Right ventricle myocardium superior (tissue), 1 donor: ENCODE results near the gene ZNF559. TPM values are rescaled to one million over a fixed set of nuclear protein-coding genes. Genes with fewer than 3 reads are reported as not detected.
"Not testable (repeated sequence)": the region's sequence is repeated elsewhere in the genome, so short reads cannot be mapped to it uniquely, and the experiment has no call there.

Experiments used
- ATAC-seq: fragments of 200-7000 bp; cut with Tn5 transposase; one replicate; pipeline ENCODE4 v1.9.1; 2020; ENCODE audit warnings: mild to moderate bottlenecking; ENCODE audit not compliant: poor library complexity
- DNase-seq: peaks from one replicate; pipeline ENCODE4 v3.0.0-alpha.2; 2020
- intact Hi-C: fragments of 100-400 bp; cut with DNase I; formaldehyde crosslinking; loops from one replicate; pipeline ENCODE4 v1.11.2; 2022
- long read RNA-seq: library from polyadenylated mRNA; unstranded; transcript quantifications from one replicate; pipeline ENCODE4 v2.0.0, GENCODE V29; 2021
- total RNA-seq: library from RNA; stranded (reverse); fragmentation: NEBNext Ultra II Directional; extraction: Animal tissue kit (Norgen Biotek cat#: 25700); gene quantifications from one replicate; pipeline ENCODE4 v1.2.1, GENCODE V29; 2021
- donor health status: DM: no; HTN: yes; CAD: no; lungs with severe emphysema.

ZNF559 gene
- 19.4 TPM for total RNA-seq
- long read RNA-seq, partial matches to known transcripts = 3 of 20 reads
- long read RNA-seq, other reads (novel, unspliced or antisense) = 8 of 20 reads

- intact Hi-C loops = no loop called here
- peak; percentile 99 for ATAC-seq
- peak; percentile 96 for DNase-seq
These were observed at the start of gene ZNF559 for GRCh38 chr19:9323919-9324583. Gene ZNF559 (plus strand): TSS chr19:9324179. CDS start chr19:9338550, 14,371 bp downstream.

- ATAC-seq, intact Hi-C loops, DNase-seq: not testable (repeated sequence)
These were observed 40.5 kb upstream of the ZNF559 start for GRCh38 chr19:9283485-9283884.

- intact Hi-C loops = no loop called here
- DNase-seq (no peak), ATAC-seq (no peak)
These were observed 34.6 kb upstream of the ZNF559 start for GRCh38 chr19:9289231-9289884.

GRCh38 chr19:9295411-9295849 is 28.5 kb upstream of the ZNF559 start:
- ATAC-seq (no peak), DNase-seq (no peak)
- intact Hi-C loops = no loop called here

- no peak for ATAC-seq
- intact Hi-C loops = no loop called here
These were observed 27.6 kb upstream of the ZNF559 start for GRCh38 chr19:9296336-9296735.

GRCh38 chr19:9306443-9306842 is 17.5 kb upstream of the ZNF559 start:
- intact Hi-C loops = no loop called here
- ATAC-seq (no peak), DNase-seq (no peak)

More at GRCh38 chr19:9296336-9296735, 27.6 kb upstream of the ZNF559 start:
- no peak for DNase-seq

GRCh38 chr19:9308091-9308770 is 15.7 kb upstream of the ZNF559 start:
- no peak for ATAC-seq
- intact Hi-C loops = no loop called here
- DNase-seq = no peak

- intact Hi-C loops = no loop called here
- DNase-seq = peak; percentile 99
- ATAC-seq = peak; percentile 99
These were observed 14.6 kb upstream of the ZNF559 start, which contains the start of gene ZNF699 for GRCh38 chr19:9309139-9309973. Gene ZNF699 (minus strand): TSS chr19:9309838. CDS start chr19:9305119, 4,719 bp downstream.

GRCh38 chr19:9309974-9310446 is 14.0 kb upstream of the ZNF559 start:
- intact Hi-C loops = loop anchor here (10.0 kb wide), 1 partner anchor 485 kb away; no protein-coding TSS in a partner anchor
- peak; percentile 95 for DNase-seq
- ATAC-seq = peak; percentile 94

- intact Hi-C loops = loop anchor here (10.0 kb wide), 1 partner anchor 481 kb away; no protein-coding TSS in a partner anchor
- DNase-seq = no peak
- no peak for ATAC-seq
These were observed 10.2 kb upstream of the ZNF559 start for GRCh38 chr19:9313756-9314155.

- ATAC-seq = no peak
- intact Hi-C loops = no loop called here
- DNase-seq = no peak
These were observed 2.6 kb upstream of the ZNF559 start for GRCh38 chr19:9321338-9321737.

GRCh38 chr19:9321756-9322155 is 2.2 kb upstream of the ZNF559 start:
- not testable (repeated sequence) for ATAC-seq

GRCh38 chr19:9322201-9322600 is 1.8 kb upstream of the ZNF559 start:
- DNase-seq, intact Hi-C loops, ATAC-seq: not testable (repeated sequence)

More at GRCh38 chr19:9321756-9322155, 2.2 kb upstream of the ZNF559 start:
- intact Hi-C loops, DNase-seq: not testable (repeated sequence)

GRCh38 chr19:9323557-9323918 is 441 bp upstream of the ZNF559 start:
- intact Hi-C loops = no loop called here

GRCh38 chr19:9324584-9324962 is 594 bp downstream of the ZNF559 start:
- intact Hi-C loops = no loop called here
- ATAC-seq (no peak), DNase-seq (no peak)

More at GRCh38 chr19:9323557-9323918, 441 bp upstream of the ZNF559 start:
- ATAC-seq (peak; percentile 88), DNase-seq (peak; percentile 76)

GRCh38 chr19:9329999-9330398 is 6.0 kb downstream of the ZNF559 start:
- intact Hi-C loops = no loop called here
- ATAC-seq (no peak), DNase-seq (no peak)

- intact Hi-C loops = no loop called here
- no peak for DNase-seq
- ATAC-seq = no peak
These were observed 18.8 kb downstream of the ZNF559 start for GRCh38 chr19:9342610-9343304.

GRCh38 chr19:9345005-9345404 is 21.0 kb downstream of the ZNF559 start:
- ATAC-seq (no peak), DNase-seq (no peak)
- intact Hi-C loops = no loop called here
